SU-DHL-6 (cell line): ENCODE measurements around the gene MORN2.

Source experiments
- H2AFZ ChIP-seq: fragments of 200-600 bp; sonication (generic); 2 replicates; pipeline ENCODE4 v1.6.1; 2014; ENCODE audit warnings: low read depth, mild to moderate bottlenecking, moderate library complexity, mixed read lengths, antibody characterized with exemption, low read length; ENCODE audit not compliant: severe bottlenecking
- H3F3A ChIP-seq: fragments of 200-600 bp; shearing (Covaris generic); 2 replicates; pipeline ENCODE4 v1.6.0; 2016; ENCODE audit warnings: antibody characterized with exemption, mild to moderate bottlenecking; ENCODE audit not compliant: insufficient read depth
- H3K27ac ChIP-seq: fragments of 200-600 bp; sonication (generic); 2 replicates; pipeline ENCODE4 v1.5.1; 2016; ENCODE audit warnings: low read depth, mild to moderate bottlenecking, low read length, moderate library complexity, mixed read lengths
- H3K27me3 ChIP-seq: fragments of 200-600 bp; sonication (generic), shearing (Covaris generic); 2 replicates; pipeline ENCODE4 v1.6.0; 2014; ENCODE audit warnings: mild to moderate bottlenecking, low read length
- H3K36me3 ChIP-seq: fragments of 200-600 bp; sonication (generic); 2 replicates; pipeline ENCODE4 v1.6.1; 2014; ENCODE audit warnings: mild to moderate bottlenecking, low read length, mixed read lengths
- H3K4me2 ChIP-seq: fragments of 300-600, 200-600 bp; shearing (Covaris generic), sonication (generic); 2 replicates; pipeline ENCODE4 v1.6.0; 2014; ENCODE audit warnings: low read length, low read depth, mild to moderate bottlenecking; ENCODE audit not compliant: poor library complexity, severe bottlenecking
- H3K4me3 ChIP-seq: fragments of 200-600 bp; sonication (generic); 2 replicates; pipeline ENCODE4 v1.5.1; 2014; ENCODE audit warnings: antibody characterized with exemption, low read length, mild to moderate bottlenecking, mixed read lengths; ENCODE audit not compliant: insufficient read depth, poor library complexity, severe bottlenecking
- H3K79me2 ChIP-seq: fragments of 200-600 bp; sonication (generic); 2 replicates; pipeline ENCODE4 v1.6.1; 2014; ENCODE audit warnings: mild to moderate bottlenecking, low read length, moderate library complexity; ENCODE audit not compliant: insufficient read depth
- H3K9ac ChIP-seq: fragments of 200-600 bp; sonication (generic); 2 replicates; pipeline ENCODE4 v1.7.0; 2014; ENCODE audit warnings: mild to moderate bottlenecking, low read length
- H3K9me2 ChIP-seq: fragments of 200-600 bp; sonication (generic); replicated peaks from 2 replicates; pipeline ENCODE4 v1.6.1; 2014; ENCODE audit warnings: low read length; ENCODE audit not compliant: insufficient read depth
- H3K9me3 ChIP-seq: fragments of 200-600 bp; sonication (generic); 2 replicates; pipeline ENCODE4 v1.6.1; 2014; ENCODE audit warnings: low read length, mixed read lengths; ENCODE audit not compliant: insufficient read depth
- H4K20me1 ChIP-seq: fragments of 200-600 bp; sonication (generic); 2 replicates; pipeline ENCODE4 v1.6.1; 2014; ENCODE audit warnings: low read depth, mild to moderate bottlenecking, antibody characterized with exemption, low read length, moderate library complexity, mixed read lengths
- EZH2phosphoT487 ChIP-seq: fragments of 200-600 bp; sonication (generic), shearing (Covaris generic); conservative IDR thresholded peaks from 2 replicates; pipeline ENCODE4 v1.6.1; 2018; ENCODE audit warnings: mild to moderate bottlenecking, antibody characterized with exemption, low read length, moderate library complexity, mixed read lengths
- TF ChIP-seq, protein P1 (sequence below): fragments of 200-600 bp; sonication (generic); IDR thresholded peaks from one replicate; pipeline ENCODE4 v1.5.1; 2017; ENCODE audit warnings: antibody characterized with exemption, mild to moderate bottlenecking, low read length, moderate library complexity; ENCODE audit not compliant: insufficient read depth, poor library complexity, severe bottlenecking

The MORN2 gene

DNA sequence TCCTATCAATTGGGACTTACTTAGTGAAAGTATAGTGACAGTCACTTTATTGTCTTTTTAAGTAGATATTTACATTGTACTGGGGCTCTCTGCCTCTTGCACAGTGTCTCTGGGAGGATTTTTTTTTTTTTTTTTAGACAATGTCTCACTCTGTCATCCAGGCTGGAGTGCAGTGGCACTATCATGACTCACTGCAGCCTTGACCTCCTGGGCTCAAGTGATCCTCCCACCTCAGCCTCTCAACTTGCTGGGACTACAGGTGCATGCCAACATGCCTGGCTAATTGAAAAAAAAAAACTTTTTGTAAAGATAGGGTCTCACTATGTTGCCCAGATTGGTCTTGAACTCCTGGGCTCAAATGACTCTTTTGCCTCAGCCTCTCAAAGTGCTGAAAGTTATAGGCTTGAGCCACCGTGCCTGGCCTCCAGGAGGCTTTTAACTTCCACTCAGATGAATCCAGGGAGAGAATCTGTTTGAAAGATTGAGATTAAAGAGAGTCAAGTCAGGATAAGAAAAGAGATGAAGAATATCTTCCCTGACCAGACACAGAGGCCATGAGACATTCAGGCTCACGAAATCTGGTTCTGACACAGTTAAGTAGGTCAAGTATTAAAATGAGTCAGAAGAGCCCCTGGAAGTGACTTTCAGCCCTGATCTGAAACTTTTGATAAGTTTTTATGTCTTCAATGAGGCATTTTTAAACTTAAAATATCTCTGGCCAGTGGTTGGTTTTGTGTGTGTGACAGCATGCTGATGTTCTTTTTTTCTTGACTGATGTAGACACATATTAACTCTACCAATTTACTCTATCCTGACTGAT, 32.2 kb downstream of the MORN2 start:
- Histone ChIP-seq H2AFZ (no peak overlapping the region), H3K79me2 (no peaks in the 10 kb centered on the region), H3K27ac (no peak overlapping the region), H3K4me3 (no peak overlapping the region), H3K9me3 (no peaks in the 10 kb centered on the region), H3K9ac (no peak overlapping the region), H3K9me2 (no peaks in the 10 kb centered on the region), H3K4me2 (no peak overlapping the region), H3K36me3 (no peaks in the 10 kb centered on the region), H4K20me1 (no peaks in the 10 kb centered on the region), H3K27me3 (no peaks in the 10 kb centered on the region), H3F3A (no peaks in the 10 kb centered on the region)
- no peak for TF ChIP-seq EZH2phosphoT487
- TF ChIP-seq, protein P1, sequence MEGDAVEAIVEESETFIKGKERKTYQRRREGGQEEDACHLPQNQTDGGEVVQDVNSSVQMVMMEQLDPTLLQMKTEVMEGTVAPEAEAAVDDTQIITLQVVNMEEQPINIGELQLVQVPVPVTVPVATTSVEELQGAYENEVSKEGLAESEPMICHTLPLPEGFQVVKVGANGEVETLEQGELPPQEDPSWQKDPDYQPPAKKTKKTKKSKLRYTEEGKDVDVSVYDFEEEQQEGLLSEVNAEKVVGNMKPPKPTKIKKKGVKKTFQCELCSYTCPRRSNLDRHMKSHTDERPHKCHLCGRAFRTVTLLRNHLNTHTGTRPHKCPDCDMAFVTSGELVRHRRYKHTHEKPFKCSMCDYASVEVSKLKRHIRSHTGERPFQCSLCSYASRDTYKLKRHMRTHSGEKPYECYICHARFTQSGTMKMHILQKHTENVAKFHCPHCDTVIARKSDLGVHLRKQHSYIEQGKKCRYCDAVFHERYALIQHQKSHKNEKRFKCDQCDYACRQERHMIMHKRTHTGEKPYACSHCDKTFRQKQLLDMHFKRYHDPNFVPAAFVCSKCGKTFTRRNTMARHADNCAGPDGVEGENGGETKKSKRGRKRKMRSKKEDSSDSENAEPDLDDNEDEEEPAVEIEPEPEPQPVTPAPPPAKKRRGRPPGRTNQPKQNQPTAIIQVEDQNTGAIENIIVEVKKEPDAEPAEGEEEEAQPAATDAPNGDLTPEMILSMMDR, result no peak

DNA sequence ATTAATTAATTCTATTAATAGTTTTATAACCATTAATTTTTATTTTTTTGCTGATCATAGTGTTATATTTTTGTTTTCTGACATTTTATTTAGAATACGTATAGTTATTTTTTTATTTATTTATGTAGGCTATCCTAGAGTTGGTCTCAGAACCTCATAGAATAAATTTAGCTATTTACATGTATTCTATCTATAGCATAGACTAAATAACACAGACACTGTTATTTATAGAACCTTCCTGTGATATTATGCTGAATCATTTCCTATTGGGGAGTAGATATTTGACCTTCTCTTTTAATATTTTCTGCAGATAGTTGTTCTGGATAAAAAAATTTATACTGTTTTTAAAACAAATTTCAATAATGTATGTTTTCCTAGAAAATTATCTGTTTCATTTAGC, 34.1 kb downstream of the MORN2 start:
- Histone ChIP-seq H3K9me3 (no peaks in the 10 kb centered on the region), H3K36me3 (no peaks in the 10 kb centered on the region)

DNA sequence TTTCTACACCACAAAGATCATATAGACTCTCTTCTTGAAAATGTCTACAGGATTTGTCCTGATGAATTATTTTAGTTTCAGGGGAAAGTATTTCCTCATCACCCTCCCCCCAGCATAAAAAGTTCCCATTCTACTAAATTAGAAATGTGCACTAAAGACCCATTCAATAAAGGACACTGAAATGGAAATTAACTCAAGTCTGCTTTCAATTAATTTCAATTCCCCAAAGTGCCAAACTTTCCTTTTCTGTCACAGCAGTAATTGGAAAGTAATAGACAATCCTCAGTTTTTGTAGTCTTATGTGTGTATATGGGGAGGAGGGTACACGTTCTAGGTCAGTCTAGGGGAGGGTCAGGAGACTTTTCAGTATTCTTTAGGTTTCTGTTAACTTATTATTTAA, 35.4 kb downstream of the MORN2 start:
- Histone ChIP-seq H3K27ac (no peak overlapping the region), H3K79me2 (no peaks in the 10 kb centered on the region), H3K4me2 (no peak overlapping the region), H2AFZ (no peak overlapping the region), H3K9ac (no peak overlapping the region), H3K36me3 (no peaks in the 10 kb centered on the region), H3K9me3 (no peaks in the 10 kb centered on the region), H4K20me1 (no peaks in the 10 kb centered on the region), H3F3A (no peaks in the 10 kb centered on the region), H3K9me2 (no peaks in the 10 kb centered on the region), H3K27me3 (no peaks in the 10 kb centered on the region), H3K4me3 (no peak overlapping the region)
- TF ChIP-seq, protein P1, result no peak
- no peak for TF ChIP-seq EZH2phosphoT487

More for the DNA sequence above, 34.1 kb downstream of the MORN2 start:
- Histone ChIP-seq H3K4me2 (no peak overlapping the region), H3K27ac (no peak overlapping the region), H3K27me3 (no peaks in the 10 kb centered on the region), H3K79me2 (no peaks in the 10 kb centered on the region), H3K9ac (no peak overlapping the region), H2AFZ (no peak overlapping the region), H4K20me1 (no peaks in the 10 kb centered on the region), H3K4me3 (no peak overlapping the region), H3K9me2 (no peaks in the 10 kb centered on the region), H3F3A (no peaks in the 10 kb centered on the region)
- TF ChIP-seq EZH2phosphoT487, result no peak
- TF ChIP-seq, protein P1, result no peak
